Measurements from ENCODE around the gene ZEB2.

Gene ZEB2

DNA sequence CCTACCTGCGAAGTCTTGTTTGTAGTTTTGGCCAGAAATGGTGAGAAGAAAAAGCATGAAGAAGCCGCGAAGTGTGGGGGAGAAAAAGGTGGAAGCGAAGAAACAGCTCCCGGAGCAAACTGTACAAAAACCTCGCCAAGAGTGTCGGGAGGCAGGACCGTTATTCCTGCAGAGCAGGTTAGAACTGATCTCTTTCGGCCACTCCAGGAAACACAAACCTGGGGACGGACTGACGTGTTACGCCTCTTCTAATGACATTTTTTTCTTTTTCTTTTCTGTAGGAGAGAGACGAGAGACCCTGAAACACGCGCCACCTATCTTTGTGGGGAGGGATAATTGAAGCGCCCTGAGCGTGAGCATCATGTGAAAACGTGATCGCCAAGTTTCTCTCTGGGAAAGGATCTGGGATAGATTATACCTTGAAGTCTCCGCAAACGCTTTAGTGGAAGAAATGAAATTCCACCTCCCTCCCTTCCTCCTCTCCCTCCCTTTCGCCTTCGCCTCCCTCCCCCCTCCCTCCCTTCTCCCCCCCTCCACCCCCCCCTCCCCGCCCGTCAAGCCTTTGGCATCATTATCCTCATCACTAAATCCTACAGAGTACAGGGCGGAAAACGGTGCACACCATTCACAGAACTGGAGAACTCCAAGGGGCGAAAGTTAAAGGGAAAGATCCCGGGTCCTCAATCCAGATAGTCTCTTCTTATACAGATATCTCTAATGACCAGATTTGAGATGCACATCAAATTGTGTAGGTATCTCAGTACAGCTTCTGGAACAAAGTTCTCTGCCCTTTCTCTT is at the start of gene ZEB2:
Gene ZEB2 (minus strand): TSS at position 186 of the 798 bp plus-strand sequence. CDS start 2,769 bp downstream, outside the sequence.
- DNase-seq (ENCODE audit: low spot score) = peak; percentile 64

- no peak for DNase-seq (ENCODE audit: low spot score)
Measured at GRCh38 chr2:144567745-144568144, 47.8 kb upstream of the ZEB2 start.

DNA sequence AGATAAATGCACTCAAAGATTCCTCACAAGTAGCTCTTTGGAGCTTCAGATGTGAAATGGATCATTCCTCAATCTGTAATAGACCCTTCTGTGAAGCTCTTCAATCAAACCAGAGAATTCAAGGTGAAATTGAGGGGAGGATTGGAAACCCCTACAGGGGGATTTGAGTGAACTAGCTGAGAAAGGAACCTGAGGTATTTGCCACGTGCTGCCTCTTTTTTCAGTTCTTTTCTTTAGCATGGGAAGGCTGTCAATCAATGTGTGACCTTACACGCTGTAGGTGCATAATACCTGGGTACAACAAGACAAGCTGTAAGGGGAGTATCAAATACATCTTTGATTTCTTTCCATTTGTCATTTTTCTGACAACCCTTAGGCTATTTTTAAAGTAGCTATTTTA is 46.5 kb upstream of the ZEB2 start:
- no peak for DNase-seq (ENCODE audit: low spot score)

GRCh38 chr2:144560251-144560650 is 40.3 kb upstream of the ZEB2 start:
- DNase-seq (ENCODE audit: low spot score) = no peak

- DNase-seq (ENCODE audit: low spot score) = no peak
Measured at GRCh38 chr2:144559681-144560080, 39.8 kb upstream of the ZEB2 start.

DNA sequence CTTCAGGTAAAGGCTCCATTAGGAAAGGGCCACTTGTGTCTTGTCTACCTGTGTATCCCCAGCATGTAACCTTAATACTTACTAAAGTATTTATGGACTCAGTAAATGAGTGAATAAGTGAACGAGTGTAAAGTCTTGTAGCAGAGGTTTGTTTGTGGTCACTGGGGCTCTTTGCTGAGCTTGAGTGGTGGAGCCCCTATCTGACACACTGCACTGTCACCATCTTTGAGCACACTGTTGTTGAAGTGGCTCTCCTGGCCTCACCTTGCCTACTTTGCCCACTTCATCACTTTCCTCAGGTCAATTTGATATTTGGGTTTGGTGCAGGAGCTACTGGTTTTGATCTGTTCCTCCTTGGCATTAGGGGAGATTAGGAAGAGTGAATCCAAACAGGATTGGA is 39.3 kb upstream of the ZEB2 start:
- DNase-seq (ENCODE audit: low spot score) = no peak

GRCh38 chr2:144554492-144555210 is 34.7 kb upstream of the ZEB2 start:
- DNase-seq (ENCODE audit: low spot score) = no peak

- DNase-seq (ENCODE audit: low spot score) = peak; percentile 47
Measured at GRCh38 chr2:144553379-144553778, 33.5 kb upstream of the ZEB2 start.

GRCh38 chr2:144552821-144553220 is 32.9 kb upstream of the ZEB2 start:
- DNase-seq (ENCODE audit: low spot score) = no peak

GRCh38 chr2:144550911-144551310 is 31.0 kb upstream of the ZEB2 start:
- DNase-seq (ENCODE audit: low spot score) = no peak

- DNase-seq (ENCODE audit: low spot score) = no peak
Measured at GRCh38 chr2:144550084-144550483, 30.2 kb upstream of the ZEB2 start.

- no peak for DNase-seq (ENCODE audit: low spot score)
Measured at GRCh38 chr2:144548532-144549191, 28.7 kb upstream of the ZEB2 start.

- peak; percentile 6 for DNase-seq (ENCODE audit: low spot score)
Measured at GRCh38 chr2:144548088-144548487, 28.2 kb upstream of the ZEB2 start.

DNA sequence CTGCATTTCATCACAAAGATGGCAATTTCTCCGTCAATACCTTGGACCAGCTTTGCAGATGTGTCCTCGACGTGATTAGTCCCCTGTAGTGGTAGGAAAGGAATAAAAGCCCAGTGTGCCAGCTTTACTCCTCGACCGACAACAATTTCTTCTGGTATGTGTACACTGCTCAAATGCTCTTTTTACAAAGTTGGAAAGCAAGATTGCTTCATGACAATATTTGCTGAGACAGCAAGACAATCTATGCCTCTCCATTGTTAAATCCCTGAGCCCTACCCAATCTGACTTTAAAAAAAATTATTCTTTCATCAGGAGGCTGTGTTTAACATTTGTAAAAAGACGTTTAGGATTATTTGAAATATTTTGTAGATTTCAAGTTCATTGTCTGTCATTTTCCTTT is 27.6 kb upstream of the ZEB2 start:
- DNase-seq (ENCODE audit: low spot score) = no peak

DNA sequence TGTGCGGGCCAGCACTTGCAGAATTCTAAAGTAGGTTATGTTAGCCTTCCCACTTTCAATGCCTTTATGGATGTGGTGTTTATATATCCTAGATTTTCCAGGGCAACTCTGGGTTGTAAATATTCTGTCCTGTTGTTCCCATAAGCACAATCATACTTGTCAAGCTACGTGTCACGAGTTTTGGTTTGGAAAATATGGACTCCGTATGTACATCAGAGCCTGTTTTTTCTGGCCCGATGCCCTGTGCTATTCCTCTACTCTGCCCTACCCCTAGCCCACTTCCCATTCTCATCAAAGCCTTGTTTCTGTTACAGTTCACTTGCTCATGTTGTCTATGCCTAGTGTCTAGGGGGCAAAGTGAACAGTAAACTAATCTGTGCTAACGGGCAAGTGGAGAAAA is 27.0 kb upstream of the ZEB2 start:
- DNase-seq (ENCODE audit: low spot score) = no peak

DNA sequence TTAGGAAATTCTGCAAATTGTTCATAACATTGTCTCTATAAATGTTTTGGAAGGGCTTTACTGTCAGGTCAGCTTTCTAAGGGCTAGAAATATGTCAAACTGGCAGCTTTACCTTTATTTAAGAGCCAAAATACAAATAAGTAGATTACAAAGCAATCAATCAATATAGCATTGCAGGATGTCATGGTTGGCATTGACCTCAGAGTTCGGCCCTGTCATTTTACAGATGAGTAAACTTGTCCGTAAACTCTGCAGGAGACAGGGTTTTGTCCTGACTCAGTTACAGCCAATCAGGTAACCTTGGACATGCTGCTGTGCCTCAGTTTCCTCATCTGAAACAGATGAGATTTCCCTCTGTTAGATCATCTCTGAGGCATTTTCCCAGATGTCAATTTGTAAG is 25.9 kb upstream of the ZEB2 start:
- no peak for DNase-seq (ENCODE audit: low spot score)

DNA sequence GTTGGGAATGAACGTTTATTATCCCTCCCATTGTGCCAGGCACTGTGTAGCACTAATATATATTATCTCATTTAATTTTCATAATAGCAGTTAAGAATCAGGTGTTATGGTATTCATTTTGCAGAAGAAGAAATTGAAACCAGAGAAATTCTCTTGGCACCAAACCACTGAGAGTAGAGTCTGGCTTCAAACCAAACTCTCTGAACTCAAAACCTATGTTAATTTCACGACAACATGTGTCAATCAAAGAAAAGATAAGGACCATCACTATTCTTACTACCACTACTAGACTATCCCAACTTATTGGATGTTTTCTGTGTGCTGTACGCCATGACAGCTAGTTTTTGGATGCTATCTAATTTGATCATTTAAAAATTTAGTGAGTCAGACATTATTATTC is 24.1 kb upstream of the ZEB2 start:
- no peak for DNase-seq (ENCODE audit: low spot score)

- no peak for DNase-seq (ENCODE audit: low spot score)
Measured at GRCh38 chr2:144541396-144541795, 21.5 kb upstream of the ZEB2 start.

DNA sequence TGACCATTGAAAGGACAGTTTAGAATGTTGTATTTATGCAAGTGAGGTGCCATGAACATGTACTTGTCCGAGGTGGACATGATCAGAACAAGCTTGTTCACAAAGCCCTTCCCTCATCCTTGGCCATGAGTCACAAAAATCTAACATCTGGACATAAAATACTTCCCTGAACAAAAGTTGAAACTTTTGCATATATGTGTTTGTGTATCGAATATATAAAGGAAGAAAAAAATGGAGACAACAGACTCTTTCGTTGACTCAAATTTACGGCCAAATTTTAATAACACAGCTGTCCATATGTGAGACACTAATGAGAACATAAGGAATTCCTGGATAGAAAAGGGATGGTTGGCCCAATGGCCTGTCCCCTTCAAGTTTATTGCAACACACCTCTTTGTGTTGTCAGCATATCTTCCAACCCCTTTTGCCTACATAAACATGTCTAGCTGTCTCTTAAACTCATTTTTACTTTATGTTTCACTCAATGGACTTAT is 19.4 kb upstream of the ZEB2 start:
- DNase-seq (ENCODE audit: low spot score) = no peak

GRCh38 chr2:144535300-144535699 is 15.4 kb upstream of the ZEB2 start:
- DNase-seq (ENCODE audit: low spot score) = no peak

DNA sequence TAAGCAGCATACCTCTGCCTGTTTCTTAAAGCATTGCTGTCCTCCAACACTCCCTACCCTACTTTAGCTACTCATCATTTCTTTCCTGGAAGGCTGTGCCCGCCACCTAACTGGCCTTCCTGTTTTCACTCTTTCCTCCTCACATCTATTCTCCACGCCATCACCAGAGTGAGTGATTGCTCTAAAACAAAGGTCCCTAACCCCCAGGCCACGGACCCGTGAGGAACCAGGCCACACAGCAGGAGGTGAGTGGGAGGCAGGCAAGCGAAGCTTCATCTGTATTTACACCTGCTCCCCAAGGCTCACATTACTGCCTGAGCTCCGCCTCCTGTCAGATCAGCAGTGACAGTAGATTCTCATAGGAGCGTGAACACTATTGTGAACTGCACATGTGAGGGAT is 13.3 kb upstream of the ZEB2 start:
- DNase-seq (ENCODE audit: low spot score) = no peak

DNA sequence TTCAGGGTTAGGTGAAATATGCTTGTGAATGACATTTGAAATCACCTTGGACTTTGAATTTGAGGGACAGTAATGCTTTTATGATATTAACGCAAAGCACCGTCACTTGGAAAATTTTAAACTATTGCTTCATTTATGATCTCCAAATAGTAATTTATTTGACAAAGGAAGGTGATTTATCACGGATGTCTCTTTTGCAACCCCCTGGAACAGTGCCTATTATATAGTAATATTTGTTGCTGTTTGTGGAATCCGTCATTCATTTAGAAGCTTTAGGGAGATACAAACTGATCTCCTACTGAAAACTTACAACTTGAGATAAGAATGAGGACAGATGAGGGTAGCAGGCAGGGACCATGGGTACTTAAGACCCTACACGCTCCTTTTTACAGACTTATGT is 10.7 kb upstream of the ZEB2 start:
- DNase-seq (ENCODE audit: low spot score) = no peak

- no peak for DNase-seq (ENCODE audit: low spot score)
Measured at GRCh38 chr2:144529841-144530240, 9.9 kb upstream of the ZEB2 start.
